ENCODE measurements around the gene TEX11. TPM values are rescaled to one million over a fixed set of nuclear protein-coding genes. Genes with fewer than 3 reads are reported as not detected.

Gene TEX11
- total RNA-seq, 4 donors from 2014 or later: not detected

GRCh38 chrX:70485466-70485865 lies 423.0 kb downstream of the TEX11 start:
- DNase-seq (ENCODE audit: low spot score) (no peak), ATAC-seq (ENCODE audit: low FRiP score) (no peak)

GRCh38 chrX:70482300-70482699 lies 426.2 kb downstream of the TEX11 start:
- DNase-seq (ENCODE audit: low spot score) (no peak), ATAC-seq (ENCODE audit: low FRiP score) (no peak)
- no peak for TF ChIP-seq CTCF (IDR thresholded peaks at IDR 0.05)

More at GRCh38 chrX:70485466-70485865, 423.0 kb downstream of the TEX11 start:
- no peak for TF ChIP-seq CTCF (IDR thresholded peaks at IDR 0.05)

- no peak for DNase-seq (ENCODE audit: low spot score)
These were observed 426.8 kb downstream of the TEX11 start for GRCh38 chrX:70481471-70482270.

GRCh38 chrX:70480660-70481018 lies 427.9 kb downstream of the TEX11 start:
- DNase-seq (ENCODE audit: low spot score) (no peak), ATAC-seq (ENCODE audit: low FRiP score) (no peak)
- TF ChIP-seq CTCF (IDR thresholded peaks at IDR 0.05): no peak

More at GRCh38 chrX:70481471-70482270, 426.8 kb downstream of the TEX11 start:
- TF ChIP-seq CTCF (IDR thresholded peaks at IDR 0.05): no peak
- ATAC-seq (ENCODE audit: low FRiP score): no peak

- no peak for DNase-seq (ENCODE audit: low spot score)
- ATAC-seq (ENCODE audit: low FRiP score): no peak
- TF ChIP-seq CTCF (IDR thresholded peaks at IDR 0.05): no peak
These were observed 428.4 kb downstream of the TEX11 start for GRCh38 chrX:70479922-70480659.

- TF ChIP-seq CTCF (IDR thresholded peaks at IDR 0.05): no peak
- ATAC-seq (ENCODE audit: low FRiP score) (peak; percentile 64), DNase-seq (ENCODE audit: low spot score) (no peak)
These were observed 429.1 kb downstream of the TEX11 start for GRCh38 chrX:70479247-70479921.

Small RNA genes within 50 kb of the gene (small RNA-seq; reads per million reads assigned to genes)
- not detected for gene SNORD3E

Other genes with a start within 250 kb of the TEX11 start
- gene SLC7A3, start 22.4 kb upstream of the TEX11 start, total RNA-seq: under 1 TPM in 1 of 4 donors, not detected in 3; 0.47 TPM
- 10 to 100 TPM; 34.9 to 53.4 (median 43.7) TPM for gene SNX12, start 159.6 kb upstream of the TEX11 start, total RNA-seq
- gene FOXO4, start 187.1 kb upstream of the TEX11 start, total RNA-seq: 10 to 100 TPM; 13.8 to 23.8 (median 20.1) TPM
- not detected for gene CXorf65, start 198.0 kb upstream of the TEX11 start, total RNA-seq
- 10 to 100 TPM in 3 of 4 donors, 1 to 10 TPM in 1; 8.3 to 30.9 (median 15.6) TPM for gene IL2RG, start 202.9 kb upstream of the TEX11 start, total RNA-seq
- 10 to 100 TPM; 29.0 to 74.4 (median 36.0) TPM for gene MED12, start 209.9 kb upstream of the TEX11 start, total RNA-seq
- gene NLGN3, start 236.1 kb upstream of the TEX11 start, total RNA-seq: 1 to 10 TPM in 2 of 4 donors, under 1 TPM in 2; 0.25 to 1.7 (median 0.87) TPM